Measurements from ENCODE around the gene CDH23. TPM values are rescaled to one million over a fixed set of nuclear protein-coding genes. Genes with fewer than 3 reads are reported as not detected.

The CDH23 gene
- total and polyA plus RNA-seq, 10 of the 15 experiments (the other 5 are each of a cell fraction or from before 2014, with no cell fraction given): 0.09 to 0.40 (median 0.15) TPM; not detected in 1

GRCh38 chr10:71789871-71790270 lies 393.2 kb downstream of the CDH23 start (continued):
- TF ChIP-seq PRDM15 (CRISPR knock-in tag; IDR thresholded peaks at IDR 0.05) (no peak), ETV6 (conservative IDR thresholded peaks at IDR 0.05 in 1 of 2, IDR thresholded peaks at IDR 0.05 in 1 of 2; ENCODE audit: borderline replicate concordance in 1 of 2, low read depth in 1 of 2) (no peak), LARP7 (IDR thresholded peaks at IDR 0.05) (no peak), CTCF (IDR thresholded peaks at IDR 0.05 in 2 of 3, conservative IDR thresholded peaks at IDR 0.05 in 1 of 3; ENCODE audit: control insufficient read depth in 2 of 3, extremely low read depth in 1 of 3, insufficient read depth in 1 of 3, low read depth in 3 of 3, low read length in 3 of 3) (no peak), MXI1 (IDR thresholded peaks at IDR 0.05; ENCODE audit: low read depth, low read length) (no peak)

All from GM12878 (cell line).